HEK293 (cell line): Measurements from ENCODE around the gene COL24A1.
A peak's percentile ranks its signal among the peaks of the same experiment; 100 is the strongest.
"Not testable (repeated sequence)": the region's sequence is repeated elsewhere in the genome, so short reads cannot be mapped to it uniquely, and the experiment has no call there.

ENCODE experiments used
- CTCF ChIA-PET: fragments of 350-600 bp; formaldehyde crosslinking; extraction: SDS; loops from one replicate; lab custom pipeline; 2021; ENCODE audit warnings: antibody characterized with exemption; lab: Yijun Ruan, JAX
- POLR2A ChIA-PET: fragments of 300-600 bp; formaldehyde crosslinking; extraction: SDS; loops from one replicate; lab custom pipeline; 2020; ENCODE audit warnings: antibody characterized with exemption, inconsistent platforms; lab: Yijun Ruan, JAX
- H3K27ac ChIP-seq: fragments of 200-500 bp; sonication (Bioruptor generic); 2 replicates; pipeline ENCODE4 v1.5.1; 2014; ENCODE audit warnings: low read depth, low read length, control low read depth, inconsistent platforms; ENCODE audit errors: extremely low read depth
- H3K36me3 ChIP-seq, 2 experiments: fragments of 200-500 bp in 1 of 2; sonication (Bioruptor generic) in 1 of 2; 1 replicate in 1 of 2; 2 replicates in 1 of 2; pipeline ENCODE4 v1.5.1; 2014 to 2017; ENCODE audit warnings: inconsistent platforms in 2 of 2, low read length in 2 of 2; ENCODE audit not compliant: control insufficient read depth in 2 of 2, insufficient read depth in 1 of 2
- H3K4me1 ChIP-seq: fragments of 200-500 bp; sonication (Bioruptor generic); 2 replicates; pipeline ENCODE4 v1.5.1; 2014; ENCODE audit warnings: mild to moderate bottlenecking, low read length, inconsistent platforms; ENCODE audit not compliant: control insufficient read depth, insufficient read depth
- H3K4me3 ChIP-seq: 2 replicates; pipeline ENCODE4 v1.5.1; 2011; ENCODE audit warnings: low read depth, mild to moderate bottlenecking, control low read depth, low read length, moderate library complexity
- H3K9me3 ChIP-seq: fragments of 200-500 bp; sonication (Bioruptor generic); 2 replicates; pipeline ENCODE4 v1.5.1; 2014; ENCODE audit warnings: low read depth, low read length, inconsistent platforms; ENCODE audit not compliant: control insufficient read depth, insufficient read depth
- GLIS2 ChIP-seq: fragments of 450-650 bp; formaldehyde crosslinking; IDR thresholded peaks from 2 replicates; pipeline ENCODE4 v1.5.1; 2016; ENCODE audit warnings: missing biosample characterization, missing genetic modification characterization
- KLF1 ChIP-seq: fragments of 450-650 bp; formaldehyde crosslinking; IDR thresholded peaks from 2 replicates; pipeline ENCODE4 v1.5.1; 2016; ENCODE audit warnings: missing biosample characterization, missing genetic modification characterization
- PRDM10 ChIP-seq: fragments of 450-650 bp; formaldehyde crosslinking; IDR thresholded peaks from 2 replicates; pipeline ENCODE4 v1.5.1; 2016; ENCODE audit warnings: missing biosample characterization, missing genetic modification characterization
- PRDM6 ChIP-seq: fragments of 450-650 bp; formaldehyde crosslinking; IDR thresholded peaks from 2 replicates; pipeline ENCODE4 v1.5.1; 2017; ENCODE audit warnings: missing biosample characterization, missing genetic modification characterization
- SETDB1 ChIP-seq: IDR thresholded peaks from one replicate; pipeline ENCODE4 v1.6.1; 2017; ENCODE audit warnings: mild to moderate bottlenecking, low read length, moderate library complexity, mixed read lengths; ENCODE audit not compliant: insufficient read length
- TCF7L2 ChIP-seq: IDR thresholded peaks from 2 replicates; pipeline ENCODE4 v1.6.1; 2011; ENCODE audit warnings: low read depth, mild to moderate bottlenecking, inconsistent platforms, low read length, moderate library complexity, borderline replicate concordance
- TRIM28 ChIP-seq: IDR thresholded peaks from 2 replicates; pipeline ENCODE4 v1.6.1; 2011; ENCODE audit warnings: low read length, control low read depth, borderline replicate concordance
- ZNF184 ChIP-seq: fragments of 450-650 bp; IDR thresholded peaks from 2 replicates; pipeline ENCODE4 v1.5.1; 2018; ENCODE audit warnings: missing biosample characterization, mild to moderate bottlenecking, missing genetic modification characterization
- ZNF202 ChIP-seq: fragments of 450-650 bp; formaldehyde crosslinking; IDR thresholded peaks from 2 replicates; pipeline ENCODE4 v1.5.1; 2016; ENCODE audit warnings: missing biosample characterization, missing genetic modification characterization, borderline replicate concordance
- ZNF302 ChIP-seq: fragments of 450-650 bp; formaldehyde crosslinking; IDR thresholded peaks from 2 replicates; pipeline ENCODE4 v1.5.1; 2016; ENCODE audit warnings: missing biosample characterization, missing genetic modification characterization, low read depth
- ZNF324 ChIP-seq: fragments of 450-650 bp; formaldehyde crosslinking; IDR thresholded peaks from 2 replicates; pipeline ENCODE4 v1.5.1; 2016; ENCODE audit warnings: missing biosample characterization, missing genetic modification characterization
- ZNF335 ChIP-seq: fragments of 450-650 bp; formaldehyde crosslinking; conservative IDR thresholded peaks from 2 replicates; pipeline ENCODE4 v1.5.1; 2016; ENCODE audit warnings: missing biosample characterization, missing genetic modification characterization
- ZNF529 ChIP-seq: fragments of 450-650 bp; formaldehyde crosslinking; IDR thresholded peaks from 2 replicates; pipeline ENCODE4 v1.5.1; 2017; ENCODE audit warnings: missing genetic modification characterization, missing biosample characterization; ENCODE audit not compliant: insufficient replicate concordance
- ZNF555 ChIP-seq: fragments of 450-650 bp; formaldehyde crosslinking; conservative IDR thresholded peaks from 2 replicates; pipeline ENCODE4 v1.5.1; 2017; ENCODE audit warnings: missing biosample characterization, mild to moderate bottlenecking, missing genetic modification characterization, inconsistent platforms
- ZNF626 ChIP-seq: fragments of 450-650 bp; sonication (Bioruptor Pico); formaldehyde crosslinking; IDR thresholded peaks from 2 replicates; pipeline ENCODE4 v1.5.1; 2018; ENCODE audit warnings: missing biosample characterization, missing genetic modification characterization, inconsistent platforms
- ZNF843 ChIP-seq: fragments of 450-650 bp; formaldehyde crosslinking; IDR thresholded peaks from 2 replicates; pipeline ENCODE4 v1.5.1; 2016; ENCODE audit warnings: missing biosample characterization, missing genetic modification characterization
- TF ChIP-seq, protein P1 (sequence below): fragments of 450-650 bp; formaldehyde crosslinking; IDR thresholded peaks from 2 replicates; pipeline ENCODE4 v1.5.1; 2016; ENCODE audit warnings: missing biosample characterization, missing genetic modification characterization
- TF ChIP-seq, protein P2 (sequence below): fragments of 450-650 bp; formaldehyde crosslinking; IDR thresholded peaks from 2 replicates; pipeline ENCODE4 v1.5.1; 2016; ENCODE audit warnings: missing biosample characterization, missing genetic modification characterization

The COL24A1 gene

DNA sequence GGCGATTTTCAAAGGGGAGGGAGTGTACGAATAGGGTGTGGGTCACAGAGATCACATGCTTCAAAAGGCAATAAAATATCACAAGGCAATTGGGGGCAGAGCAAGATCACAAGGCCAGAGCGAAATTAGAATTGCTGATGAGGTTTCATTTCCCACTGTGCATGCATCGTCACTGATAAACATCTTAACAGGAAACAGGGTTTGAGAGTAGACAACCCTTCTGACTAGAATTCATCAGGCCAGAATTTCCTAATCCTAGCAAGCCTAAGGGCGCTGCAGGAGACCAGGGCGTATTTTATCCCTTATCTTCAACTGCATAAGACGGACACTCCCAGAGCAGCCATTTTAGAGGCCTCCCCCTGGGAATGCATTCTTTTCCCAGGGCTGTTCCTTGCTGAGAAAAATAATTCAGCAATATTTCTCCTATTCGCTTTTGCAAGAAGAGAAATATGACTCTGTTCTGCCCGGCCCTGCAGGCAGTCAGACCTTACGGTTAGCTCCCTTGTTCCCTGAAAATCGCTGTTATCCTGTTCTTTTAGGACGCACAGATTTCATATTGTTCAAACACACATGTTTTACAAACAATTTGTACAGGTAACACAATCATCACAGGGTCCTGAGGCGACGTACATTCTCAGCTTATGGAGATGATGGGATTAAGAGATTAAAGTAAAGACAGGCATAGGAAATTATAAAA lies 442.0 kb downstream of the COL24A1 start:
- peak; percentile 96 for TF ChIP-seq SETDB1
- TF ChIP-seq, protein P1, sequence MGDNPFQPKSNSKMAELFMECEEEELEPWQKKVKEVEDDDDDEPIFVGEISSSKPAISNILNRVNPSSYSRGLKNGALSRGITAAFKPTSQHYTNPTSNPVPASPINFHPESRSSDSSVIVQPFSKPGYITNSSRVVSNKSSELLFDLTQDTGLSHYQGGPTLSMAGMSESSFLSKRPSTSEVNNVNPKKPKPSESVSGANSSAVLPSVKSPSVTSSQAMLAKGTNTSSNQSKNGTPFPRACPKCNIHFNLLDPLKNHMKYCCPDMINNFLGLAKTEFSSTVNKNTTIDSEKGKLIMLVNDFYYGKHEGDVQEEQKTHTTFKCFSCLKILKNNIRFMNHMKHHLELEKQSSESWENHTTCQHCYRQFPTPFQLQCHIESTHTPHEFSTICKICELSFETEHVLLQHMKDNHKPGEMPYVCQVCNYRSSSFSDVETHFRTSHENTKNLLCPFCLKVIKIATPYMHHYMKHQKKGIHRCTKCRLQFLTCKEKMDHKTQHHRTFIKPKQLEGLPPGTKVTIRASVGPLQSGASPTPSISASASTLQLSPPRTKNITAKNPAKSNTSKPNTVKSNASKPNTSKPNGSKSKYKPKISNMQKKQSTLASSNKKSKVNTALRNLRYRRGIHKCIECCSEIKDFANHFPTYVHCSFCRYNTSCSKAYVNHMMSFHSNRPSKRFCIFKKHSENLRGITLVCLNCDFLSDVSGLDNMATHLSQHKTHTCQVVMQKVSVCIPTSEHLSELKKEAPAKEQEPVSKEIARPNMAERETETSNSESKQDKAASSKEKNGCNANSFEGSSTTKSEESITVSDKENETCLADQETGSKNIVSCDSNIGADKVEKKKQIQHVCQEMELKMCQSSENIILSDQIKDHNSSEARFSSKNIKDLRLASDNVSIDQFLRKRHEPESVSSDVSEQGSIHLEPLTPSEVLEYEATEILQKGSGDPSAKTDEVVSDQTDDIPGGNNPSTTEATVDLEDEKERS (tag by site-specific recombination): peak; percentile 62; the same call in 1 of the 2 replicates
- TF ChIP-seq TCF7L2: peak; percentile 80
- peak; percentile 79; the same call in 1 of the 2 replicates for TF ChIP-seq ZNF626 (tag by site-specific recombination)
- peak; percentile 97 for TF ChIP-seq TRIM28
- TF ChIP-seq ZNF529: peak; percentile 57
- peak; percentile 58; the same call in 1 of the 2 replicates for TF ChIP-seq ZNF184 (tag by site-specific recombination)
- H3K27ac ChIP-seq: peak overlapping the region; percentile 26; the same call in 1 of the 2 replicates

DNA sequence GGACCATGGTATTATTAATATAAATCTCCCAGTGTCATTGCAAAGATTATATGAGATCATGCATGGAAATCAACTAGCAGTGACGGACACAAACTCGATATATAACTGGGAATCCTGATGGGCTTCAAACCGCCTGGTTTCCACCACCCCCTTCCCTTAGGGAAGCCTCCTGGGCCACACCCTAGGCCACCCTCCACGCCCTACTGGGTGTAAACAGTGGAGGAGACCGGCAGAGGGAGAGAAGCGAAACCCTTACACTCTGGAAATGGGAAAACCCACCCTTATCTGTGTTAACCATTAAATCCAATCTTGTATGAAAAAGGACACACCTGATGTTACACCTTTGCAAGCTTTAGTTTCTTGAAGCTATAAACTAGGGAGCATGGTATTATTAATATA lies 447.7 kb downstream of the COL24A1 start:
- TF ChIP-seq PRDM10 (tag by site-specific recombination) (0 out of 2 replicates have a peak, but pooled peaks have one; percentile 7), ZNF555 (tag by site-specific recombination) (no peak), KLF1 (tag by site-specific recombination) (peak; percentile 81), GLIS2 (tag by site-specific recombination) (no peak)
- peak overlapping the region; percentile 62 for H3K27ac ChIP-seq
- H3K9me3 ChIP-seq: no peaks in the 10 kb centered on the region
- peaks cover 16 to 21% of the 10 kb centered on the region in 2 experiments for H3K36me3 ChIP-seq
- CTCF ChIA-PET: interaction anchor here (0.6 to 2.3 kb wide), 13 partner anchors 16 to 1751 kb away, joined by 3 to 12 read pairs (median 3); no protein-coding TSS in a partner anchor
- peaks cover 3% of the 10 kb centered on the region; the same call in 1 of the 2 replicates for H3K4me1 ChIP-seq
- POLR2A ChIA-PET: interaction anchor here (0.7 to 1.6 kb wide), 12 partner anchors 8 to 309 kb away, joined by 3 to 16 read pairs (median 4); partner anchors contain the start of gene CCN1
- H3K4me3 ChIP-seq: peak overlapping the region; percentile 77

More for the DNA sequence above, 442.0 kb downstream of the COL24A1 start:
- H3K36me3 ChIP-seq, CTCF ChIA-PET, POLR2A ChIA-PET, H3K4me1 ChIP-seq, H3K9me3 ChIP-seq, H3K4me3 ChIP-seq: not testable (repeated sequence)

DNA sequence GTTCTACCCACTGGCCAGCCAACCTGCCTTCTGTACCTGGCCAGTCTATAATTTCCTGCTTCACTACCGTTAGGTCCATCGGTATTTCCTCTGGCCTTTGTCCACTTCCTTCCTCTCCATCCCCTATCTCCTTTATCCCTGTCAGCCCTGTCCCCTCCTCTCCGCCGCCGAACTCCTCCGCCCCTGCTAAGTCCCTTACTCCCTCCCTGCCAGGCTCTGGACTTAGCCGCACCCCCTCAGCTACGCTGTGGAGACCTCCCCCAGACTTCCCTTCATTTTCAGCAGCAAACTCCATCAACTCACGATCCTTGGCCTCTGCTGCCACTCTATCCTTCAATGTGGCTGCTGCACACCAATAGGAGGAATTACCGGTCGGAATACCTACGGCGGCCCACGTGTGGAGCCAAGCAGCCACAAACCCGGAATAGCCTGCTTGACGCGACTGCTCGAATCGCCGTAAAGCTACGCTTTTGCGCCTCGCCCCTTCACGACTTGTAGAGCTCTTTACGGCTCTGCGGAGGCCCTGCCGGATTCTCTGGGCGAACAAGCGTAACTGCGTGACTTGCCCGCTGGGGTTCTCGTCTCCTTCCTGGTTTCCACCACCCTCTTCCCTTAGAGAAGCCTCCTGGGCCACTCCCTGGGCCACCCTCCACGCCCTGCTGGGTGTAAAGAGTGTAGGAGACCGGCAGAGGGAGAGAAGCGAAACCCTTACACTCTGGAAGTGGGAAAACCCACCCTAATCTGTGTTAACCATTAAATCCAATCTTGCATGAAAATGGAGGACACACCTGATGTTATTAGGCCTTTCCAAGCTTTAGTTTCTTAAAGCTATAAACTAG lies 448.4 kb downstream of the COL24A1 start, which contains the start of gene ZNHIT6:
ZNHIT6 (minus strand) TSS at position 444 of the 839 bp plus-strand sequence; CDS start at position 295, 149 bp downstream.
- H3K4me1 ChIP-seq: 0 out of 2 replicates have a peak, but pooled peaks cover 3% of the 10 kb centered on the region
- CTCF ChIA-PET: interaction anchor here (0.6 to 2.3 kb wide), 15 partner anchors 13 to 1751 kb away, joined by 3 to 12 read pairs (median 3); no protein-coding TSS in a partner anchor
- H3K36me3 ChIP-seq: peaks cover 19 to 26% of the 10 kb centered on the region in 2 experiments
- no peaks in the 10 kb centered on the region for H3K9me3 ChIP-seq
- peak within 1 kb of the TSS; percentile 62 for H3K27ac ChIP-seq
- H3K4me3 ChIP-seq: peak within 1 kb of the TSS; percentile 77
- POLR2A ChIA-PET: interaction anchor here (0.7 to 1.6 kb wide), 13 partner anchors 9 to 432 kb away, joined by 3 to 16 read pairs (median 4); partner anchors contain the start of genes BCL10 and CCN1
- peak; percentile 83 for TF ChIP-seq ZNF335 (tag by site-specific recombination)
- TF ChIP-seq ZNF843 (tag by site-specific recombination): peak; percentile 40; the same call in 1 of the 2 replicates
- TF ChIP-seq ZNF202 (tag by site-specific recombination): no peak
- TF ChIP-seq PRDM6: no peak
- peak; percentile 61; the same call in 1 of the 2 replicates for TF ChIP-seq ZNF324 (tag by site-specific recombination)
- TF ChIP-seq ZNF302: no peak
- TF ChIP-seq, protein P2, sequence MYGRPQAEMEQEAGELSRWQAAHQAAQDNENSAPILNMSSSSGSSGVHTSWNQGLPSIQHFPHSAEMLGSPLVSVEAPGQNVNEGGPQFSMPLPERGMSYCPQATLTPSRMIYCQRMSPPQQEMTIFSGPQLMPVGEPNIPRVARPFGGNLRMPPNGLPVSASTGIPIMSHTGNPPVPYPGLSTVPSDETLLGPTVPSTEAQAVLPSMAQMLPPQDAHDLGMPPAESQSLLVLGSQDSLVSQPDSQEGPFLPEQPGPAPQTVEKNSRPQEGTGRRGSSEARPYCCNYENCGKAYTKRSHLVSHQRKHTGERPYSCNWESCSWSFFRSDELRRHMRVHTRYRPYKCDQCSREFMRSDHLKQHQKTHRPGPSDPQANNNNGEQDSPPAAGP: peak; percentile 33
